ENCODE measurements around the gene MBD3L5.
"Not testable (repeated sequence)": the region's sequence is repeated elsewhere in the genome, so short reads cannot be mapped to it uniquely, and the experiment has no call there.

GRCh38 chr19:7028790-7029189 lies 1.6 kb upstream of the MBD3L5 start:
- TF ChIP-seq ISL1 (CRISPR knock-in tag; IDR thresholded peaks at IDR 0.05); POU6F1 (CRISPR knock-in tag; IDR thresholded peaks at IDR 0.05; ENCODE audit: borderline replicate concordance, low read depth); CSDC2 (CRISPR knock-in tag; IDR thresholded peaks at IDR 0.05); ZFP3 (CRISPR knock-in tag; IDR thresholded peaks at IDR 0.05); ZFP30 (CRISPR knock-in tag; IDR thresholded peaks at IDR 0.05); ZNF8 (CRISPR knock-in tag; IDR thresholded peaks at IDR 0.05); ARNTL (CRISPR knock-in tag; IDR thresholded peaks at IDR 0.05; ENCODE audit: borderline replicate concordance, low read depth); PATZ1 (CRISPR knock-in tag; IDR thresholded peaks at IDR 0.05; ENCODE audit: borderline replicate concordance); SNAI2 (CRISPR knock-in tag; IDR thresholded peaks at IDR 0.05); TSHZ2 (CRISPR knock-in tag; IDR thresholded peaks at IDR 0.05); TCF4 (CRISPR knock-in tag; IDR thresholded peaks at IDR 0.05; ENCODE audit: borderline replicate concordance); RARB (CRISPR knock-in tag; IDR thresholded peaks at IDR 0.05); ZC3H10 (CRISPR knock-in tag; IDR thresholded peaks at IDR 0.05): not testable (repeated sequence)

Measured in SK-N-SH treated with all-trans-retinoic acid at 6 μM for 48 hours (cell line).